HuH-7 (cell line): ENCODE results near the gene SEMA6A.

Experiments
- DNase-seq: peaks from one replicate; pipeline ENCODE4 v3.0.0; 2011; ENCODE audit warnings: low spot score

Gene SEMA6A

DNA sequence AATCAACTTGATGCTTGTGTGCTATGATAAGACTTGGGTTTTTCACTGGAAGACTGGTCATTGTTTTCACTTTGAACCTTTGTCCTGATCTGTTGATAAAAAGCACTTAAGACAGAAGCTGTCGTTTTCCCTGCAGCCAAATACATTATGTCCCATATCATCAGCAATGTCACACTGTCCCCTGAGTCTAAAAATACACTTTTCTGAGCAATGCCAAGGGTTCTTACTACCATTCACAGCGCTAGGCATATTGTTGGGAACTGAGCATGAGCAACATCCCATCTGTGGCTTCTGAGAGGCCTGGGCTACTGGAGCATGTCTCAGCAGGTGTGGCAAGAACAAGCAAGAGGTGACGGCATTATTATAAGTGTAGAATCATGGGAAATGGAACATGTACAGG lies 81.8 kb downstream of the SEMA6A start:
- DNase-seq, result no peak

DNA sequence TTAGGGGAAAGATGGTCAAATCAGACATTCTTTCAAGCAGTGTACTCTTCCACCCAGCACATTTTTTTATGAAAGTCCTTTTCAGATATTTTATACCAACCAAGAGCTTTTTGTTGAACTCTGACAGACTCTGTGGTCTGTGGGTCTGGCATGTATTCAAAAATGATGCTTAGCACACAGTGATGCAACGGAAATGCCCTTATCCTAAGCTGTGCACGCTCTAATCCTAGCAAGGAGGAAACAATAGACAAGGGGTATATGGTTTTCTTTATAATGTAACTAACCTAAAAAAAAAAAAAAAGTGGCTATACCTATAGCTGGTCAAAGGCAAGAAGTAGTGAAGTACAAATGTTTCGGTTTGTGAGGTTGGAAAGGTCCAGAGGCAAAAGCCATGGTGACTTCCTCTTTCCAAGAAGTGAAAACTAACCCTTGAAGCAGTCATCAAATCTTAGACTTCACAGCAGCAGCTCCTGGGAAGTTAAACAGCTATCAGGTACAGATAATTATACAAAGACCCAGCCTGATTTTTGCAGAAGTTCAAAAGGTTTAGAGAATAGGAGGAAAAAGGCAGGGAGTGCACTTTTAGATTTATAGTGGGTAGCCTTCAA lies 82.5 kb downstream of the SEMA6A start:
- DNase-seq, result no peak

DNA sequence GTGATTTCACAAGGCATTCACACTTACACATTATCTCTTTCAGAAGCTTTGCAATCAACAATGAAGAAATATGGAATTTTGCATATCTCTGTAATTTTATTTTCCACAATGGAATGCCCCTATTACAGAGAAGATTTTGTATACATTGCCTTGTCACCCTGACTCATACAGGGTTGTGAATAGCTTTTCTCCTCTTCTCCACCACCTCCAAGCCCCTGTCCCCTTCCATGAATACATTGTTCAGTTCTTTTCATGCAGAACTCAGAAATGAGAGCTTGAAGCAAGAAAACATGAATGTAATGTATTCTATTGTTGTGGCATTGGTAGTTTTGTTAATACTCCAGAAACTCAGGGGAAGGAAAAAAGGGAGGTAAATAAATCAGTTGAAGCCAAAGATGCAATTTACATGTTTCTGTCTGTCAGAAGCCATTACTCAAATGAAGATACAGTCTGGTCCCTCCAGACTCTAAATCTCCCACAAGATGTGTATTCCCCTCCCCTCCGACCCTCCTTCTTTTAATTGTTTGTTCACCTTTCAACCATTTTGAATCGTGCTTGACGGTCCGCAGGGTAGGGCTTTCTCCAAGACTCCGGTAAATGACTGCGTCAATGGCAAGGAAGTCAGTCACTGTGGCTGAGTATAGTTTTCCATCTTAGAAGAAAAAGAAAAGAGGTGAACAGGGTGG lies 86.1 kb downstream of the SEMA6A start:
- DNase-seq, result no peak

DNA sequence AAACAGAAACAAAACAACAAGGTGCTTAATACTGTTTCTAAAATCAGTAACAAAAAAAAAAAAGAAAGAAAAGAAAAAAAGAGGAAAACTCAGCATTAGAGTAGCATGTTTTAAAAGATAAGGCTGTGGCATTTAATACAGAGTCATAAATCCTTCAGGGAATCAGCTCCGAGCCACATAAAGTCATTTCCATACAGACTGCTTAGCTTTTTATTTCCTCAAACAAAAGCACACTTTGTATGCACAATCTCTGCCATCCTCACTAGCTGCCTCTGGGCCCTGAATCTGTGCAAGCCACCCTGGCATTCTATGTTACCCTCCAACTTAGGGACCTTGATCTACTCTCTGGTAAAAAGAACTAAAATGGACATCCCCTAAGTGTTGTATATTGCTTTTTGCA lies 87.6 kb downstream of the SEMA6A start:
- DNase-seq, result no peak

DNA sequence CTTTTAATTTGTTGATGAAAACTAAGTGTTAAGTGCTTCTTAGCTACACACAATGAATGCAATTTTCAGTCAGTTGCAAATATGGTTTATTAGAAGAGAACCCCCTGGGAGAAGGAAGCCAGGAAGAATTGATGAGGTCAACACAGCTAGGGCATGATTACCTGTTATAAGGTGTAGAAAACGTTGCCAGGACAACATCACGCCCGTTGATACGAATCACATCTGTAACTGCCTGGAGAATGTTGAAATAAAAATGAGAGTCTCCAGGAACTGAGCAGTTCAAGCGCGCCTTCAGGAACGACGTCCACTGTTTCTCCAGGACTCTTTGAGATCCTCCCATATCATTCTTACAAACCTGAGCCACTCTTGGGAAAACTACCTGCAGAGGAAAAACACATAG lies 88.0 kb downstream of the SEMA6A start:
- DNase-seq, result no peak

DNA sequence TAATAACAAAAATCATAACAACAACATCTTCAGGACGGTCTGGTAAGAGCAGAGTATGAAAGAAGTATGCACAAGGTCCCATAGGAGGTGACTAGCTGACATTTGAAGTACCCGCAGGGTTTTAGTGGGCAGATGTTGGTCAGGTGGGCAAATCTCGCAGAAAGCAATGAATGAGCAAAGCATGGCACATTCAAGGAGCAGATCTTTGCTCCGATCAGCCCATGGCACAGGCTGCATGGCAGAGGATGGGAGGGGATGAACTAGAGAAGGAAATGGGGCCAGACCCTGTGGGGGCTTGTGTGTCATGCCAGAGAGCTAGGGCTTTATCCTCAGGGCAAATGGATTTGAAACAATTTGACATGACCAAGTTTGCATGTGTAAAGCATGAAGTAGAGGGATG lies 90.0 kb downstream of the SEMA6A start:
- no peak for DNase-seq

DNA sequence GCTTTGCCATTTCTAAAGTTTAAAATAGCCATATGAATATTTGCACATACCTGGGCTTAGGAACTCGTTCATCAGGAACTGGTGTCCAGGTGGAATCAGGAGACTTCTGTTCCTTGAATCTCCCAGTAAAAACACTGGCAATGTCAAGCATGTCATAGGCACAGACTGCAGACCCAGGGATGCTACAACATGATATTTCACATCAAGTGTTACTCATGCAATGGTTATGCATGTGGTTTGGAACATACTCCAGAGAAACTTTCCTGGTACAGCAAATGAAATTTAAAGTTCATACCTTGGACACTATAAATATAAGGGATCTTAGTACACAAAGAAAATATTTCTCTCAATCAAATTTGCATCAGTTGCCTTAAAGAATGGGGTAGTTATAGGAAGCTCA lies 92.2 kb downstream of the SEMA6A start:
- DNase-seq, result no peak

DNA sequence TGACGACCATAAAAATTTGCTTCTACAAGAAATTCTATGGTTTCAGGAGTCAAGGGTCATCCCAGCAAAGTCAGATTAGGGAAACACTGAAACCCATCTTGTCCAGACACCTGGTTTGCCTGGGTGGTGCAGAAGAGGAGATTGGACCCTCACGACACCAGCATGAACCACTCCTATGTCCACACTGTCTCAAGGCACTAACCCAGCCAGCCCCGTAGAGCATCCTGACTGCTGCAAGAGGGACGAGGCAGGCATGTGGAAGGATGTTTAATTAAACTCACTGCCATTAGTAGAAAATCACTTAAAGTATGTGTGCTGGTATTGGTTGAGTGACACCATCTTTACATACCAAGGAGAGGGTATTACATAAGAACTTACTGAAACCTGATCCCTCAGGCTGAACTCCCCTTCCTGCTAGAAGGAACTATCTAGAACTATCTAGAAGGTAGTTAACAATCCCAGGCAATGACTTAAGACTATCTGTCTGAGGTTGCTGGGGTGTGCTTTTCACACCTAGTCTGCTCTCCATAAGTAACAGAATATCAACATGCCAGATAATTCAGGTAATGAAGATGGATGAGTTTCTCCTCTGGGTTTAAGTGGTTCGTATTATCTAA lies 93.6 kb downstream of the SEMA6A start:
- no peak for DNase-seq

DNA sequence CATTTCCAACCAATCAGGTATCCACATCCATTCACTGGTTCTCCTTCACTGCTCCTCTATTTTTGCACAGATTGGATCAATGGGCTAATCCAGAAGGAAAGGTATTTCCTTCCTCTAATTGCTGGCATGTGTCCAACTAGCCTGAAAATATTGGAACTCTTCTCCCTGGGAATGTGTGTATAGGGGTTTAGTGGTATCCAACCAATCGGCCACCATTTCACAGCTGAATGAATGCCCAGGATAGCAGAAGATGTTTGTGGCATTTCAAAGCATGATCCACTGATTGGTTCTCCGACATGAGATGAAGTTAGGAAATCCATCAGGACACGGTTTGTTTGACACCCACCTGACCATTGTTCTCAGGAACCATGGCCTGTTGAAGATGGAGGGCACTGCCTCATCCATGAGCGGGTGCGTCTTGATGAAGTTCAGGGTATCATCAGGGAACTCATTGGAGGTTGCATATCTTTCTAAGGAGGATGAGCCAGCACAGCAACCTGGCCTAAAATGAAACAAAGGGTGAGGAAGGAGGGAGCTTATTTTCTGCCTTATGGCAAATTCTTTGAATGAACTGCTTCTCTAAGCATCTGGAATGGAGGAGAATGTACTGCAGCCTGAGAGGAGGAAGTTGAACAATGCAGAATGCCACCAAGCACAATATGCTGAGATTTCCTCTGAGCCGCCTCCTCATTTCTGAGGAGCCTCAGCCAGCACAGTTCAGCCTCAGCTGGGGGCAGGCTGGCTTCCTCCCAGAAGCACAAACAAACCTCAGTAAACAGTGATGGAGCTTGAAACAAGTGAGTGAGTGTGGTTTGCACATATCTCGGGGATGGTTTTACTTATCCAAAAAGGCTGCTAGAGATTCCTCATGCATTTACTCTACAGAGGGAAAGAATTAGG lies 94.6 kb downstream of the SEMA6A start:
- DNase-seq, result no peak

DNA sequence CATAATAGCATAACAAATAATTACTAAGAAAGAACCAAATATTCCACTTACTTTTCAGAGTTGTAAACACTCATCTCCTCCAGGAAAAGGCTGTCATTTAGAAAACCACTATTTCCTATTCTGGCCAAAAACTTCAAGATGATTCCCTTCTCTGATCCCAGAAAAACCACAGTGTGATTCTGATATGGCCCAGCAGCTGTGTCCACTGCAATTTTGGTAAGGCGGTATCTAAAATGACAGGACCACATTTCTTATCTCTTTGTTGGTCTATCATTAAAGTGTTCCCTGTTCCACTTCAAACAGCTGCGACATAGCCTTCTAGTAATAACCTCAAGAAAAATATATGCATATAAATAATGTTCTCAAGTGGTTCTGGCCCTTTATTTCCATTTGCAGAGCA lies 96.1 kb downstream of the SEMA6A start:
- no peak for DNase-seq

DNA sequence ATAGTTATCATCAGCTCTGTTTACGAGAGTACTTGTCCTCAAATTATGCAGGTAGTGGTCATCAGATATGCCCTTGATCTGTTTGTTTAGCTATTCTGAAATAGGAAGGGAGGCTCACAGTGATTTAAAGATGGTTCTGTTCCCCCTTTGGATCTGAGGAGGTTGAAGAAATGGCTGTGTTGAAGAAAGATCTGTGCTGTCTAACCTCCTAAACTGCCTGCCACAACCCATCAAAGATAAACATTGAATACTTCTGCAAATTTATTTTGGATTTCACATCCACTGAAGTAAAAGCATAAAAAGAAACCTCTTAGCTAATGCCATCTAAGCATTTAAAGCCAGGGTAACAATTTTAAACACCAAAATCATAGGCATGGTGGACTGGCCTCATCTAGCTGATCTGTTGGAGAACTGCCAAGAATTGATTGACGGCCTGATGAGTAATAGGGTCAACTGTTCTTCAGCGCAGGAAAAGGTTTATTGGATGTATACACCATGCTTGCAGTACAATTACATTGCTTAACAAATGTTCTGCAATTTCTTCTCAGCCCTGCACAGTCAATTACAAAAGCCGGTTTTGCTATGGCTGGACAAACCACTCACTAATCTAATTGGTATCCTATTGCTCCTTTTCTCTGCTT lies 97.6 kb downstream of the SEMA6A start:
- DNase-seq, result no peak

DNA sequence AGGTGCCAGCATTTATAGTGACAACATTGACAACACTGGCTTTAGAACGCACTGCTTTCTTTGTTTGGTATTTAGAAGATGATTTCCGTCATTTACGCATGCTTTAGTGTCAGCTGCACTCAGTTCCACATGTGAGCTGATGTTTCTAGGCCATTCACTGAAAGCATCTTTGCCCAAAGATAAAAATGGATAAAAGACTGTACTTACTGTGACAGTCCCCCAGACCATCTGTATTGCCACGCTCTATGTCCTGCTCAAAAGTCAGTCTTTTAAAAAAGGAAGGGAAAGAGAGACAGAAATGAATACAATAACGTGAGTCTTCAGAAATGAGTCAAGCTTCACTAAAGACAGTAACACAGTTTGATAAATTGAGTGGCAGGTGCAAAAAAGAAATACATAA lies 99.3 kb downstream of the SEMA6A start:
- no peak for DNase-seq

DNA sequence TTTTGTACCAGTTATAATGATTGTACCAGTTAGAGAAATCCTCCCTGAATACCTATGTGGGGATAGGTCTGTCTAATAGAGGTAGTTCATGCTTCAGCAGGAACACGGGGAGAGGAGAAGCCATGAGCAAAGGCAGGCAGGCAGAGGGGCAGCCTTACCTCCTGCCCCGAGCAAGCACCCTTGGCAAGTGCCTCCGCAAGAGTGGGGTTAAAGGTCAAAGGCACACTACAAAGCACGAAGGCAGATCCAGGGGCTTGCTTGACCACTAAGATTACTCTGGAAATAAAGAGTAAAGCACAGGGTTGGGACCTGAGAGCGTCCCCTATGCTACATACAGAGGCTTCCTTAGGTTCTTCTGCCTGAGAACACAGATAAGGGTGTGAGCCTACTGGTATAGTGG lies 100.9 kb downstream of the SEMA6A start:
- no peak for DNase-seq

DNA sequence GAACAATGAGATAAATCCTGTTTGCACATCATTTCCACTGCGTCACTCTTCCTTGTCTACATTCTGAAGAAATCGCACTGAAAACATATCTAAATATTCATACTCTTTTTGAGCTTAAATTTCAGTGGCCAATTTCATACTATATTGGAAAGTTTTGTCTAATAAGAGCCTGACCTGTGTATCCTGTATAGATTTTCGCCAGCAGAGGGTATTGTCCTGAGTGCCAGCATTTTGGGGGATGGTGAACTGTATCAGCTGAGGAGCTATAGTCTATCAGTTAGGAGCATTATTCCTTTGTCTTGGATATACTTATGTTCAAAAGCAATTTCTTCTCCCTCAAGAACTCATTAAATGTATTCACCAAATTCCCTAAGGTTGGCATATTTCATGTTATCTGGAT lies 102.3 kb downstream of the SEMA6A start:
- DNase-seq, result no peak

DNA sequence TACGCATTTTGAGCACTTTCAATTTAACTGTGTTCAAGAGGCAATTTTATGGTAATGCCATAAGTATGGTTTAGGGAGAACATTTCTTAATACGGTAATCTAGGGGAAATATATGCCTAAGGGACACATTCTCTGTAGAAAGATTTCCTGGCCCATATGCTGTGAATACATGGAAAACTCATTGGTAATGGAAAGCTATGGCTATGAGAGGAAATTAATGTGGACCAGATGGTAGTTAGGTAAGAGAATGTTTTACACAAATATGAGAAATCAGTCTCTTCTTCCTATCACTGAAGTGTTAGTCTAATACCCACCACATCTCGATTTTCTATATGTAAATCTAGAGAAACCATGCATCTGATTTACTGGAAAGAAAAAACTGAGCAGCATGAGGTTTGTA lies 105.0 kb downstream of the SEMA6A start:
- no peak for DNase-seq

DNA sequence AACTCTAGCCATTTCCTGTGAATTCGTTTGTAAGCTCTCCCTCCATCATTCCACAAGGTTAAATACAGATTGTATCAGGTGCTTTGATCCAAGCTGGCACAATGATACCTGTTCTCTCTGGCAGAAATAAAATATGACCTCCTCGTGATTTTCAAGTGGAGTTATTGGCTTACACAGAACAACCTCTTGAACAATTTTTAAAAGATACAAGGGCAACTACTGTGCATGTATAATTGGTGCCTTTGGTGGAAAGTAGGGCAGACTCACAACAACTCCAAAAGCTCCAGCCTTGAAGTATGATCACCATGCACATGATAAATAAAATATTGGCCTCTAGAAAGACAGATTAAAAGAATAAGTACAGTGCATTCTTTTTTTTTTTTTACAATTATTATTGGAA lies 106.0 kb downstream of the SEMA6A start:
- DNase-seq, result no peak

DNA sequence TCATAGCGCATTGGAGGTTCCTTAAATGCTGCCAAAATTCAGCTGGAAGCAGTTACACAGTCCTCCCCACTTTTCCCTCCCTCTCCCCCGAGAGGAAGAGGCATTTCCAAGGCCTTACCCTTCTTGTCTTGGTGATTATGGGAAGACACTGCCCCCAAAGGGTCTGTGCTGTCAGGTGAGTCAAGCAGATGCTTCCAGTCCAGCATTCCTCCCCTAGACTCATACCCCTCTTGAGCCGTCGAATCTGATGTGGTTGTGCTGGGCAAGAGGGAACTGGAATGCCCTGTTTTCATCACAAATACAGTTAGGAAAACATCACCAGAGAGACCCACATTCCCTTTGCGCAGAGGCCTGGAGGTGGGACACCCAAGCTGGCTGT lies 107.2 kb downstream of the SEMA6A start:
- DNase-seq, result no peak

DNA sequence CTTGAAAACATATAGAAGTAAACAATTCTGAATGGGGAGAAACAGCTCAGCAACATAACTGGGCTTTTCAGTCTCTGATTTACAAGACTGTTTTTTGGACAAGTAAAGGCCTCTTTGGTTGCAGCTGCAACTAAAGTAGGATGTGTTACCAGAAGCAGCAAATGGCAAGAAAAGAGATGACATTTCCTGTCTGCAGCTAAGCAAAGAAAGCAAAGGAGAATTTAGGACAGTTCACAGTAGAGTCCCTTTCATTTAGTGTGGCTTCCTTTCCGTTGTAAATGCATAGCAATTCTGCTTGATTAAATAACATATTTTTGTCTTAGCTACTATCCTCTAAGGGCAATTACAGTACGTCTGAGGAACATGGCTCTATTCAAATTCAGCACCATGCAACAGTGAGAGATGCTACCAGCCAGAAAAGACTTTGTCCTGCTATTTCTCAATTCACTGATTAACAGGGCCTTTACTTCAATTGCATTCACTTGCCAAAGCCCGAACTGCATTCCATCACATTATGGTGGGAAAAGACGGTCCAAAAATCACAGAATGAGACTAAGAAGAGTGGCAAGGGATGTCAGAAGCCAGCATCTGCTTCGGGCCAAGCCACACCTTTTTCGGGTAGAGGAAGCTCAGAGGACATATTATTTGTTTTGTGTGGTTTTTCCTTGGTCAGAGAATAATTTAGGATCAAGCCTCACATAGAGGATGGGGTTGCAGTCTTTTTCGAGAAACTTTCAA lies 107.7 kb downstream of the SEMA6A start:
- DNase-seq, result no peak

DNA sequence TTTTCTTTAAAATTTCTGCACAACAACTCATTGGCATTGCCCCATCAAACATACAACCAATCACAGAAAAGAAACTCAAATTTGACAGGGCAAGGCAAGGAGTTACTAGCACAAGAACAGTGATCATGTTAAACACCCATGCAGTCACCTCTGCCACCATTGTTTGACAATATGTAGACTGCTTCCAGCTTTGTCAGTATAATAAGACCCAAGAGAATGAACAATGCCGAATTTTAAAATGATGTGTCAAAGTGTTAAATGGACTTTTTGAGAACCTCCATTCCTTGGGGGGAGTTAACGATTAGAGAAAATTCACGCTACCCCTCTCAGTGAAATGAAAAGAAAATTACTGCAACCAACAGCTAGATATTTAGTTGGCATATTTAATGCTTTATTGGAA lies 109.2 kb downstream of the SEMA6A start:
- DNase-seq, result no peak

DNA sequence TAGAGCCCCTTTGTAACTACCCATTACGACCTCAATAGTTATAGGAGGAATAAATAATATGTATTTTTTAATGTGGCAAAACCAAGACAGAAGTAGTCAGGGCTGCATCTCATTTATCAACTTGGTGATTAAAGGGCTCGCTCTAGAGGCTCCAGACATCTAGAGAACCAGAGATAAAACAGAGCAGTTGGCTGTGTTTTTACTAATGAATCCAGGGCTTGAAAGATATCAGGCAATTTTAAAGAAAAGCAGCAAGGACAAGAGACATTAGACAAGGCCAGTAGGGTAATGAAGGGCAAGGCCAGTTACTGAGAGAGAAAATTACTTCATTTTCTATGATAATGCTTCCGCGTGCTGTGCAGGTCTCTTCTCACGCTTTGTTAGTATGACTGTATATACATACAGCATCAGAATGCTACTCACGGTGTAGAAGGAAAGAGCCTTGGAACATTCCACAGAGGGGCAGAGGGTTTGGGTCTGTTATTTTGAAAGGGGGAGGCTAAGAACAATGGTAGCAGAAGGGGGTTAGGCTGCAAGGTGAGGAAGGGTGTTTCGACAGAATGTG lies 110.4 kb downstream of the SEMA6A start:
- no peak for DNase-seq

DNA sequence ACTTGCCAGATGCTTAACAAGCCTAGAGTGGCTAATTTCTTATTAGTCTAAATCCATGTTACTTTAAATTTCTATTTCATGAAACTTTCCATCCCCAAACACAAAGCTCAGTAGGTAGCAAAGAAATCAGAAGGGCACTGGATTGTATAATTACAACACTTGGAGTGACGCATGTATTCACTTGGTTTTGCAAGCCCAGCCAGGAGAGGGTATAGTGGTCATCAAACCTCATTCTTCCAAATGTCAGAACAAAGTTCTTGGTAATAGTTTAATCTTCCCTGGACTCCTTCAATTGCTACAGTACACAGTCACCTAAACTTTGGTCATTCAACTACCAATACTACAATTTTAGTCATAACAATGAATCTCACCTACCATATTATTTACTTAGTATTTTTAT lies 112.1 kb downstream of the SEMA6A start:
- DNase-seq, result no peak
